Activated CD8-positive, alpha-beta memory T cell treated with anti-CD3 and anti-CD28 coated beads for 24 hours (primary cell): Measurements from ENCODE around the gene SEMA4B.

Experiments
- DNase-seq: peaks from one replicate; pipeline ENCODE4 v3.0.0-alpha.2; 2020

SEMA4B gene

GRCh38 chr15:90262426-90262825 lies 61.3 kb downstream of the SEMA4B start:
- no peak for DNase-seq

- DNase-seq = peak; percentile 66
These were observed 63.5 kb downstream of the SEMA4B start for GRCh38 chr15:90264671-90265070.

- DNase-seq = peak; percentile 96
These were observed 64.3 kb downstream of the SEMA4B start, which contains the start of gene NGRN for GRCh38 chr15:90265271-90266060. Gene NGRN (plus strand): TSS chr15:90265672. CDS start chr15:90265713, 41 bp downstream.

- no peak for DNase-seq
These were observed 64.9 kb downstream of the SEMA4B start for GRCh38 chr15:90266061-90266431.

GRCh38 chr15:90266485-90266884 lies 65.4 kb downstream of the SEMA4B start:
- DNase-seq = no peak

GRCh38 chr15:90268415-90268814 lies 67.3 kb downstream of the SEMA4B start:
- no peak for DNase-seq

GRCh38 chr15:90270502-90271150 lies 69.5 kb downstream of the SEMA4B start:
- no peak for DNase-seq

- no peak for DNase-seq
These were observed 70.5 kb downstream of the SEMA4B start for GRCh38 chr15:90271459-90272166.

GRCh38 chr15:90278467-90278866 lies 77.3 kb downstream of the SEMA4B start:
- DNase-seq = peak; percentile 21
